ENCODE measurements around the gene SPPL3. TPM values are rescaled to one million over a fixed set of nuclear protein-coding genes. Genes with fewer than 3 reads are reported as not detected.

Gene SPPL3
- total and polyA plus RNA-seq, 4 donors: 7.4 to 12.6 (median 8.7) TPM

GRCh38 chr12:120722784-120723183 is 181.4 kb downstream of the SPPL3 start:
- Histone ChIP-seq H3K27me3 (ENCODE audit: control insufficient read depth in 4 of 4, insufficient read depth in 4 of 4, low read length in 3 of 4) (no peaks in the 10 kb centered on the region), H3K4me1 (ENCODE audit: control insufficient read depth in 4 of 4, insufficient read depth in 4 of 4, low read length in 3 of 4) (peaks cover 12 to 71% (median 54%) of the 10 kb centered on the region in 4 donors), H3K9me3 (ENCODE audit: control insufficient read depth in 4 of 4, low read length in 3 of 4) (no peaks in the 10 kb centered on the region), H3K27ac (ENCODE audit: low read depth in 1 of 2, low read length in 2 of 2) (no peak overlapping the region), H3K36me3 (ENCODE audit: control insufficient read depth in 4 of 4, insufficient read depth in 3 of 4, low read depth in 1 of 4, low read length in 3 of 4) (peaks cover 0 to 18% (median 5%) of the 10 kb centered on the region in 4 donors), H3K4me3 (ENCODE audit: low read depth in 1 of 3, low read length in 3 of 3) (no peak overlapping the region), H3K9ac (ENCODE audit: low read depth in 1 of 2, low read length in 2 of 2) (no peak overlapping the region)
- TF ChIP-seq HNF4A (conservative IDR thresholded peaks at IDR 0.05) (no peak), CTCF (IDR thresholded peaks at IDR 0.05; ENCODE audit: low read depth, low read length, missing input control) (no peak), YY1 (IDR thresholded peaks at IDR 0.05) (no peak), REST (IDR thresholded peaks at IDR 0.05) (no peak), MAX (IDR thresholded peaks at IDR 0.05) (no peak), HNF4G (IDR thresholded peaks at IDR 0.05) (no peak), NR2F2 (IDR thresholded peaks at IDR 0.05) (no peak)
- no peak for DNase-seq (ENCODE audit: low spot score)
- 84% methylated on average over 2 of the region's 2 CpGs for WGBS

- H3K27ac ChIP-seq (ENCODE audit: low read depth in 1 of 2, low read length in 2 of 2): no peak overlapping the region
- H3K36me3 ChIP-seq (ENCODE audit: control insufficient read depth in 4 of 4, insufficient read depth in 3 of 4, low read depth in 1 of 4, low read length in 3 of 4): peaks cover 0 to 22% (median 8%) of the 10 kb centered on the region in 4 donors
- no peak for DNase-seq (ENCODE audit: low spot score)
- H3K9ac ChIP-seq (ENCODE audit: low read depth in 1 of 2, low read length in 2 of 2): no peak overlapping the region
- H3K27me3 ChIP-seq (ENCODE audit: control insufficient read depth in 4 of 4, insufficient read depth in 4 of 4, low read length in 3 of 4): no peaks in the 10 kb centered on the region
- H3K9me3 ChIP-seq (ENCODE audit: control insufficient read depth in 4 of 4, low read length in 3 of 4): no peaks in the 10 kb centered on the region
- H3K4me1 ChIP-seq (ENCODE audit: control insufficient read depth in 4 of 4, insufficient read depth in 4 of 4, low read length in 3 of 4): peaks cover 8 to 62% (median 46%) of the 10 kb centered on the region in 4 donors
- no peak for TF ChIP-seq ATF3 (IDR thresholded peaks at IDR 0.05)
- TF ChIP-seq JUND (IDR thresholded peaks at IDR 0.05): no peak
- no peak for TF ChIP-seq GABPA (IDR thresholded peaks at IDR 0.05 in 1 of 2, conservative IDR thresholded peaks at IDR 0.05 in 1 of 2)
- no peak for TF ChIP-seq CTCF (IDR thresholded peaks at IDR 0.05; ENCODE audit: low read depth, low read length, missing input control)
- no peak for TF ChIP-seq RXRA (IDR thresholded peaks at IDR 0.05)
- TF ChIP-seq MAX (IDR thresholded peaks at IDR 0.05): no peak
- TF ChIP-seq TAF1 (conservative IDR thresholded peaks at IDR 0.05): no peak
- no peak for TF ChIP-seq HNF4A (conservative IDR thresholded peaks at IDR 0.05)
- WGBS: 91% methylated on average over 3 of the region's 3 CpGs
- no peak overlapping the region for H3K4me3 ChIP-seq (ENCODE audit: low read depth in 1 of 3, low read length in 3 of 3)
Observed at GRCh38 chr12:120721866-120722265, 182.3 kb downstream of the SPPL3 start.

Data from liver (tissue), 9 donors.